HCT116 (cell line): ENCODE measurements around the gene COL20A1. TPM values are rescaled to one million over a fixed set of nuclear protein-coding genes. Genes with fewer than 3 reads are reported as not detected.

Experiments
- ATAC-seq: fragments of 200-7000 bp; cut with Tn5 transposase; 2 replicates; pipeline ENCODE4 v1.9.1; 2020; ENCODE audit warnings: mild to moderate bottlenecking, moderate library complexity
- BruUV-seq: library from RNA; stranded (reverse); fragments of 400-500 nt; replicated peaks from 2 replicates; lab custom pipeline; 2021; lab: Mats Ljungman, UMichigan
- CTCF ChIA-PET: fragments of 300-600 bp; sonication (Branson Sonifier 250); formaldehyde crosslinking; loops from one replicate; lab custom pipeline; 2021; ENCODE audit warnings: antibody characterized with exemption; lab: Charles Lee
- POLR2A ChIA-PET: fragments of 300-600, 350-600 bp; sonication (Branson Sonifier 250); formaldehyde crosslinking; loops from one replicate; lab custom pipeline; 2021; ENCODE audit warnings: antibody characterized with exemption; lab: Charles Lee
- RAD21 ChIA-PET, 2 experiments: fragments of 300-600 bp; sonication (Branson Sonifier 250); formaldehyde crosslinking; loops; one replicate each; lab custom pipeline; 2023; ENCODE audit warnings: low total read pairs in 2 of 2; ENCODE audit not compliant: uncharacterized antibody in 2 of 2, unreplicated experiment in 2 of 2, low non-redundant PET in 1 of 2; lab: Charles Lee
- DNase-seq: peaks from one replicate; pipeline ENCODE4 v3.0.0-alpha.2; 2010; ENCODE audit warnings: low read depth, low spot score
- H2AFZ ChIP-seq: fragments of 200-600 bp; shearing (Covaris generic), sonication (generic); 2 replicates; pipeline ENCODE4 v1.6.1; 2017; ENCODE audit warnings: low read depth, mixed run types, mixed read lengths, antibody characterized with exemption, low read length; ENCODE audit not compliant: poor library complexity, severe bottlenecking
- H3K27ac ChIP-seq: 2 replicates; pipeline ENCODE4 v1.5.1; 2012; ENCODE audit warnings: low read depth, low read length
- H3K27me3 ChIP-seq: fragments of 200-600 bp; sonication (generic); 2 replicates; pipeline ENCODE4 v1.6.1; 2016; ENCODE audit warnings: mixed run types, low read length, mixed read lengths; ENCODE audit not compliant: insufficient read depth
- H3K36me3 ChIP-seq, 2 experiments: fragments of 200-500 bp in 1 of 2; fragments of 200-600 bp in 1 of 2; sonication (Bioruptor generic) in 1 of 2; sonication (generic) in 1 of 2; 2 replicates each; pipeline versions ENCODE4 v1.5.1 to v1.6.1; 2014 to 2016; ENCODE audit warnings: low read length in 2 of 2, inconsistent platforms in 1 of 2, mixed read lengths in 1 of 2, mixed run types in 1 of 2; ENCODE audit not compliant: insufficient read depth in 2 of 2, control insufficient read depth in 1 of 2
- H3K4me1 ChIP-seq, 2 experiments: fragments of 200-600 bp in 1 of 2; sonication (generic) in 1 of 2; 2 replicates each; pipeline versions ENCODE4 v1.5.1 to v1.6.1; 2012 to 2017; ENCODE audit warnings: low read length in 2 of 2, inconsistent platforms in 1 of 2, mild to moderate bottlenecking in 1 of 2, mixed read lengths in 1 of 2, mixed run types in 1 of 2, moderate library complexity in 1 of 2; ENCODE audit not compliant: insufficient read depth in 2 of 2, control insufficient read depth in 1 of 2
- H3K4me2 ChIP-seq: fragments of 200-600 bp; sonication (generic); 2 replicates; pipeline ENCODE4 v1.6.1; 2017; ENCODE audit warnings: mixed run types, low read length, mixed read lengths
- H3K4me3 ChIP-seq, 2 experiments: fragments of 200-600 bp in 1 of 2; sonication (generic) in 1 of 2; replicated peaks in 1 of 2; 2 replicates each; pipeline ENCODE4 v1.5.1; 2011 to 2016; ENCODE audit warnings: low read length in 2 of 2, control low read depth in 1 of 2, low read depth in 1 of 2, mild to moderate bottlenecking in 1 of 2, mixed read lengths in 1 of 2, mixed run types in 1 of 2
- H3K79me2 ChIP-seq: fragments of 200-600 bp; sonication (generic); 2 replicates; pipeline ENCODE4 v1.6.1; 2017; ENCODE audit warnings: mild to moderate bottlenecking, mixed run types, low read length, moderate library complexity, mixed read lengths; ENCODE audit not compliant: insufficient read depth
- H3K9ac ChIP-seq: fragments of 200-600 bp; sonication (generic); 2 replicates; pipeline ENCODE4 v1.6.1; 2016; ENCODE audit warnings: low read length, mixed read lengths
- H3K9me2 ChIP-seq: fragments of 200-600 bp; sonication (generic), shearing (Covaris generic); 2 replicates; pipeline ENCODE4 v1.6.1; 2017; ENCODE audit warnings: mixed run types, mild to moderate bottlenecking, moderate library complexity; ENCODE audit not compliant: insufficient read depth
- H3K9me3 ChIP-seq, 2 experiments: fragments of 200-500 bp in 1 of 2; fragments of 200-600 bp in 1 of 2; sonication (Bioruptor generic) in 1 of 2; sonication (generic) in 1 of 2; 2 replicates each; pipeline ENCODE4 v1.6.1; 2014 to 2017; ENCODE audit warnings: low read length in 2 of 2, mixed read lengths in 2 of 2, inconsistent platforms in 1 of 2, low read depth in 1 of 2, mild to moderate bottlenecking in 1 of 2, mixed run types in 1 of 2, moderate library complexity in 1 of 2; ENCODE audit not compliant: control insufficient read depth in 1 of 2, insufficient read depth in 1 of 2
- H4K20me1 ChIP-seq: fragments of 200-600 bp; sonication (generic), shearing (Covaris generic); 2 replicates; pipeline ENCODE4 v1.6.1; 2017; ENCODE audit warnings: mixed run types, mild to moderate bottlenecking, moderate library complexity; ENCODE audit not compliant: insufficient read depth
- ATF3 ChIP-seq: IDR thresholded peaks from 2 replicates; pipeline ENCODE4 v1.6.1; 2012
- CBX3 ChIP-seq: IDR thresholded peaks from 2 replicates; pipeline ENCODE4 v1.6.1; 2012; ENCODE audit warnings: low read depth
- CEBPB ChIP-seq: IDR thresholded peaks from 2 replicates; pipeline ENCODE4 v1.6.1; 2012; ENCODE audit warnings: low read depth
- EGR1 ChIP-seq: IDR thresholded peaks from 2 replicates; pipeline ENCODE4 v1.6.1; 2012; ENCODE audit warnings: low read depth
- ELF1 ChIP-seq: IDR thresholded peaks from 2 replicates; pipeline ENCODE4 v1.6.1; 2012; ENCODE audit warnings: low read depth, borderline replicate concordance
- EZH2phosphoT487 ChIP-seq: fragments of 200-600 bp; IDR thresholded peaks from 2 replicates; pipeline ENCODE4 v1.6.1; 2018; ENCODE audit warnings: antibody characterized with exemption, borderline replicate concordance
- FOSL1 ChIP-seq: IDR thresholded peaks from 2 replicates; pipeline ENCODE4 v1.6.1; 2012; ENCODE audit warnings: low read depth
- JUND ChIP-seq: IDR thresholded peaks from 2 replicates; pipeline ENCODE4 v1.6.1; 2012
- POLR2AphosphoS5 ChIP-seq: IDR thresholded peaks from 2 replicates; pipeline ENCODE4 v1.6.1; 2011; ENCODE audit warnings: mild to moderate bottlenecking, low read depth, low read length, moderate library complexity
- RAD21 ChIP-seq: IDR thresholded peaks from 2 replicates; pipeline ENCODE4 v1.6.1; 2012; ENCODE audit warnings: low read depth, mild to moderate bottlenecking
- SIN3A ChIP-seq: IDR thresholded peaks from 2 replicates; pipeline ENCODE4 v1.6.1; 2012; ENCODE audit warnings: low read depth
- SP1 ChIP-seq: IDR thresholded peaks from 2 replicates; pipeline ENCODE4 v1.6.1; 2012; ENCODE audit warnings: low read depth
- TCF7L2 ChIP-seq: IDR thresholded peaks from 2 replicates; pipeline ENCODE4 v1.7.0; 2011; ENCODE audit warnings: borderline replicate concordance, inconsistent platforms; ENCODE audit not compliant: insufficient read depth, insufficient read length; ENCODE audit errors: extremely low read depth
- YY1 ChIP-seq: IDR thresholded peaks from 2 replicates; pipeline ENCODE4 v1.6.1; 2011; ENCODE audit warnings: low read length, low read depth, moderate library complexity, mild to moderate bottlenecking; ENCODE audit not compliant: insufficient replicate concordance; ENCODE audit errors: extremely low read depth
- ZFX ChIP-seq: fragments of 450-650 bp; IDR thresholded peaks from 2 replicates; pipeline ENCODE4 v1.6.1; 2017
- intact Hi-C: fragments of 100-400 bp; cut with micrococcal nuclease; formaldehyde crosslinking; loops from 2 replicates; pipeline ENCODE4 v1.10.0; 2022
- total RNA-seq: library from RNA; stranded (reverse); gene quantifications from one replicate; pipeline ENCODE4 v1.2.1, GENCODE V29; 2021; ENCODE audit not compliant: unreplicated experiment
- TF ChIP-seq, protein P1 (sequence below), 3 experiments: fragments of 200-600 bp in 1 of 3; sonication (generic) in 1 of 3; IDR thresholded peaks in 2 of 3; conservative IDR thresholded peaks in 1 of 3; 2 replicates each; pipeline ENCODE4 v1.5.1; 2012 to 2017; ENCODE audit warnings: low read depth in 2 of 3, low read length in 2 of 3, antibody characterized with exemption in 1 of 3, borderline replicate concordance in 1 of 3, control low read depth in 1 of 3, mild to moderate bottlenecking in 1 of 3, mixed read lengths in 1 of 3, mixed run types in 1 of 3, moderate library complexity in 1 of 3; ENCODE audit not compliant: insufficient read depth in 1 of 3
- TF ChIP-seq, protein P2 (sequence below): IDR thresholded peaks from 2 replicates; pipeline ENCODE4 v1.6.1; 2012
- TF ChIP-seq, protein P3 (sequence below): IDR thresholded peaks from 2 replicates; pipeline ENCODE4 v1.6.1; 2011; ENCODE audit warnings: mild to moderate bottlenecking, low read length, moderate library complexity; ENCODE audit not compliant: insufficient replicate concordance; ENCODE audit errors: extremely low read depth

COL20A1 gene
- total RNA-seq, 1 experiment from 2014 or later, result 0.34 TPM

DNA sequence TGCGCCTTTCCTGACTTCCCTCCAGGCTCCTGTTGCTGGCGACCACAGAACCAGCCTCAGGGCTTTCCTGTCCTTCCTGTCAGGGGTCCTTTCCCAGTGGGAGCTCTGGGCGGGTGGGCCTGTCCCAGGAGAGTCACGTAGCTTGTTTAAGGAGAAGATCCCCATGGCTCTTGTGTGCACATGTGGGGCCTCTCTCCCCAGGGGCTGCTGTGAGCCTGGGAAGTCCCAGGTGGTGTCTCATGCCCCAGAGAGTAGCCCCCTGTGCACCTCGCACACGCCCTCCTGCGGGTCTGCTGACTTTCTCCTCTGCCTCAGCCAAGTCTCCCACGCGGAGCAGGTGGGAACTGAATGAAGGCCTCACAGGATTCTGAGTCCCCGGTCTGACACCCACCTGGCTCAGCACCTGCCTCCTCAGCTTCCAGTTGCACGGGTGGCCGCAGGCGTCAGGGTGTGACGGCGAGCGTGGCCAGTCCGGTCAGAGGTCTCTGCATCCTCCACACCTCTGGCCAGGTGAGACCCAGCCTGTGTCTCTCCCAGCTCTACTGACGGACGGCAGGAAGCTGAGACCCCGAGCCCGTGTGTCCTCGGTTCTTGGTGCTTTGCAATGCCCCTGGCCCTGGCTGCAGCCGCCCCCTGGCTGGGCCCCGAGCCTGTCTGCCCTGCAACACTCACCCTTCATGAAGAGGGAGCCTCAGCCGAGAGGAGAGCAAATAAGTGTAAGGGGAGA lies 33.1 kb upstream of the COL20A1 start:
- ChIA-PET RAD21 (no interaction called here), CTCF (no interaction called here), POLR2A (no interaction called here)
- H3K9ac ChIP-seq, result no peak overlapping the region
- no peaks in the 10 kb centered on the region for H3K9me3 ChIP-seq
- TF ChIP-seq, protein P1, sequence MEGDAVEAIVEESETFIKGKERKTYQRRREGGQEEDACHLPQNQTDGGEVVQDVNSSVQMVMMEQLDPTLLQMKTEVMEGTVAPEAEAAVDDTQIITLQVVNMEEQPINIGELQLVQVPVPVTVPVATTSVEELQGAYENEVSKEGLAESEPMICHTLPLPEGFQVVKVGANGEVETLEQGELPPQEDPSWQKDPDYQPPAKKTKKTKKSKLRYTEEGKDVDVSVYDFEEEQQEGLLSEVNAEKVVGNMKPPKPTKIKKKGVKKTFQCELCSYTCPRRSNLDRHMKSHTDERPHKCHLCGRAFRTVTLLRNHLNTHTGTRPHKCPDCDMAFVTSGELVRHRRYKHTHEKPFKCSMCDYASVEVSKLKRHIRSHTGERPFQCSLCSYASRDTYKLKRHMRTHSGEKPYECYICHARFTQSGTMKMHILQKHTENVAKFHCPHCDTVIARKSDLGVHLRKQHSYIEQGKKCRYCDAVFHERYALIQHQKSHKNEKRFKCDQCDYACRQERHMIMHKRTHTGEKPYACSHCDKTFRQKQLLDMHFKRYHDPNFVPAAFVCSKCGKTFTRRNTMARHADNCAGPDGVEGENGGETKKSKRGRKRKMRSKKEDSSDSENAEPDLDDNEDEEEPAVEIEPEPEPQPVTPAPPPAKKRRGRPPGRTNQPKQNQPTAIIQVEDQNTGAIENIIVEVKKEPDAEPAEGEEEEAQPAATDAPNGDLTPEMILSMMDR (IDR thresholded peaks at IDR 0.05 in 2 of 3, conservative IDR thresholded peaks at IDR 0.05 in 1 of 3; ENCODE audit: borderline replicate concordance in 1 of 3, insufficient read depth in 1 of 3, low read depth in 2 of 3, low read length in 2 of 3), result no peak
- TF ChIP-seq SIN3A (no peak), ZFX (no peak), TCF7L2 (no peak), EGR1 (no peak), EZH2phosphoT487 (no peak), ELF1 (no peak), RAD21 (no peak), POLR2AphosphoS5 (no peak), CBX3 (no peak), FOSL1 (no peak), SP1 (no peak), CEBPB (no peak), YY1 (no peak), ATF3 (no peak), JUND (no peak)
- TF ChIP-seq, protein P2, sequence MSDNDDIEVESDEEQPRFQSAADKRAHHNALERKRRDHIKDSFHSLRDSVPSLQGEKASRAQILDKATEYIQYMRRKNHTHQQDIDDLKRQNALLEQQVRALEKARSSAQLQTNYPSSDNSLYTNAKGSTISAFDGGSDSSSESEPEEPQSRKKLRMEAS, result no peak
- TF ChIP-seq, protein P3, sequence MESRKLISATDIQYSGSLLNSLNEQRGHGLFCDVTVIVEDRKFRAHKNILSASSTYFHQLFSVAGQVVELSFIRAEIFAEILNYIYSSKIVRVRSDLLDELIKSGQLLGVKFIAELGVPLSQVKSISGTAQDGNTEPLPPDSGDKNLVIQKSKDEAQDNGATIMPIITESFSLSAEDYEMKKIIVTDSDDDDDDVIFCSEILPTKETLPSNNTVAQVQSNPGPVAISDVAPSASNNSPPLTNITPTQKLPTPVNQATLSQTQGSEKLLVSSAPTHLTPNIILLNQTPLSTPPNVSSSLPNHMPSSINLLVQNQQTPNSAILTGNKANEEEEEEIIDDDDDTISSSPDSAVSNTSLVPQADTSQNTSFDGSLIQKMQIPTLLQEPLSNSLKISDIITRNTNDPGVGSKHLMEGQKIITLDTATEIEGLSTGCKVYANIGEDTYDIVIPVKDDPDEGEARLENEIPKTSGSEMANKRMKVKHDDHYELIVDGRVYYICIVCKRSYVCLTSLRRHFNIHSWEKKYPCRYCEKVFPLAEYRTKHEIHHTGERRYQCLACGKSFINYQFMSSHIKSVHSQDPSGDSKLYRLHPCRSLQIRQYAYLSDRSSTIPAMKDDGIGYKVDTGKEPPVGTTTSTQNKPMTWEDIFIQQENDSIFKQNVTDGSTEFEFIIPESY, result no peak
- ATAC-seq (no peak), DNase-seq (no peak)
- H3K4me3 ChIP-seq, result no peak overlapping the region
- no peaks in the 10 kb centered on the region for H3K4me1 ChIP-seq
- H2AFZ ChIP-seq, result no peak overlapping the region
- H4K20me1 ChIP-seq, result no peaks in the 10 kb centered on the region
- no peaks in the 10 kb centered on the region for H3K27me3 ChIP-seq
- no peaks in the 10 kb centered on the region for H3K79me2 ChIP-seq
- no peaks in the 10 kb centered on the region for H3K36me3 ChIP-seq
- H3K4me2 ChIP-seq, result no peak overlapping the region
- intact Hi-C loops, result no loop called here
- no TSS peak for BruUV-seq
- no peaks in the 10 kb centered on the region for H3K9me2 ChIP-seq
- no peak overlapping the region for H3K27ac ChIP-seq
